GM12864 (cell line): ENCODE measurements around the gene TMEM213.

Experiments
- DNase-seq: peaks from one replicate; pipeline ENCODE4 v3.0.0-alpha.2; 2011; ENCODE audit warnings: low read depth
- H3K4me3 ChIP-seq: 2 replicates; pipeline ENCODE4 v1.5.1; 2011; ENCODE audit warnings: mild to moderate bottlenecking, low read depth, low read length, control low read depth
- TF ChIP-seq, protein P1 (sequence below): IDR thresholded peaks from 2 replicates; pipeline ENCODE4 v1.5.1; 2011; ENCODE audit warnings: low read depth, mild to moderate bottlenecking, moderate library complexity, low read length, control low read depth, inconsistent platforms; ENCODE audit errors: missing control alignments

TMEM213 gene

DNA sequence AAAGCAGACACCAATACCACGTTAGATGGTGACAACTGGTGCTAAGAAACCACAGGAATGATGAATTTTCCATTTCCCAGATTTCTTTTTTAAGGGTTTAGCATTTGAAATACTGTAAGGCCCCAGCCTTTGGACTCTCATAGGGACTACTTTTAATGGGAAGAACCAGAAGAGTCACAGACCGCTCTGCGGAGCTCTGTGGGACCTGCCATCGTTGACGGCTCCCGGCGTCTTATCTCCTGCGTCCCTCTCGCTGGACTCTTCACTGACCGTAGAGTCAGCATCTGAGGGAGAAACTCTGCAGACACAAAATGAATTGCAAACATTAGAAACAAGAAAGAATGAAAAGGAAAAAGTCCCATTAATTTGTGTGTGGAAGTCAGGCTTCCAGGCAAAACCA lies 81.6 kb downstream of the TMEM213 start:
- no peak for DNase-seq
- no peak overlapping the region for H3K4me3 ChIP-seq
- TF ChIP-seq, protein P1, sequence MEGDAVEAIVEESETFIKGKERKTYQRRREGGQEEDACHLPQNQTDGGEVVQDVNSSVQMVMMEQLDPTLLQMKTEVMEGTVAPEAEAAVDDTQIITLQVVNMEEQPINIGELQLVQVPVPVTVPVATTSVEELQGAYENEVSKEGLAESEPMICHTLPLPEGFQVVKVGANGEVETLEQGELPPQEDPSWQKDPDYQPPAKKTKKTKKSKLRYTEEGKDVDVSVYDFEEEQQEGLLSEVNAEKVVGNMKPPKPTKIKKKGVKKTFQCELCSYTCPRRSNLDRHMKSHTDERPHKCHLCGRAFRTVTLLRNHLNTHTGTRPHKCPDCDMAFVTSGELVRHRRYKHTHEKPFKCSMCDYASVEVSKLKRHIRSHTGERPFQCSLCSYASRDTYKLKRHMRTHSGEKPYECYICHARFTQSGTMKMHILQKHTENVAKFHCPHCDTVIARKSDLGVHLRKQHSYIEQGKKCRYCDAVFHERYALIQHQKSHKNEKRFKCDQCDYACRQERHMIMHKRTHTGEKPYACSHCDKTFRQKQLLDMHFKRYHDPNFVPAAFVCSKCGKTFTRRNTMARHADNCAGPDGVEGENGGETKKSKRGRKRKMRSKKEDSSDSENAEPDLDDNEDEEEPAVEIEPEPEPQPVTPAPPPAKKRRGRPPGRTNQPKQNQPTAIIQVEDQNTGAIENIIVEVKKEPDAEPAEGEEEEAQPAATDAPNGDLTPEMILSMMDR = no peak

DNA sequence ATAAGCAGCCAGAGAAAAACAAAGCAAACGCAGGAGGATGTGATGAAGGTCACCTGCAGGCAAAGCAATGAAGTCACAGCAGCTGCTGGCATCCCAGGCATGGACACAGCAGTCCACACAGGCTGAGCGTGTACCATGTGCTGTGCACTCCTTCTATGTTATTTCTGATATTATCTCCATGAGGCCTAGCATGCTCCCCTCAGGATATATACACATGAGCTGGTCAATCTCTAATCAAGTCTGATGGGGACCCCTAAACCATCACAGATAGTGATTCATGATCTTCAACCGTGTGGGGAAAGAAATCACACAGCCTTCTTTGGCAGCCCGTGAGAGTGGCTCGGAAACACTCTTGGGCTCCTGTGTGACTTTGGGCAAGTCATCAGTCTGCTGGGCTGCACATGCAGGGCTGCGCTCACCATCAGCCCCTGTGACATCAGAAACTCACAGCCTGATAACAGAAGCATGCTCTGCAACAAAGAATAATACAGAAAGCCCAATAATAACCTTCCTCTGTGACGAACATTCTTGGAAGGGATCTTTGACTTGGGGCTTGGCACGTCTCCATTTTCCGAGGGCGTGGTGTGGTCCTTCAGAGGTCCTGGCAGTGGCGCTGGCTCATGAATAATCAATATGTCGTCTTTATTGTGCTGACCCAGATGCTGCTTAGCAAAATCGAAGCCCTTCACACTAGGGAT lies 83.2 kb downstream of the TMEM213 start:
- TF ChIP-seq, protein P1 = no peak
- no peak for DNase-seq
- H3K4me3 ChIP-seq = no peak overlapping the region

DNA sequence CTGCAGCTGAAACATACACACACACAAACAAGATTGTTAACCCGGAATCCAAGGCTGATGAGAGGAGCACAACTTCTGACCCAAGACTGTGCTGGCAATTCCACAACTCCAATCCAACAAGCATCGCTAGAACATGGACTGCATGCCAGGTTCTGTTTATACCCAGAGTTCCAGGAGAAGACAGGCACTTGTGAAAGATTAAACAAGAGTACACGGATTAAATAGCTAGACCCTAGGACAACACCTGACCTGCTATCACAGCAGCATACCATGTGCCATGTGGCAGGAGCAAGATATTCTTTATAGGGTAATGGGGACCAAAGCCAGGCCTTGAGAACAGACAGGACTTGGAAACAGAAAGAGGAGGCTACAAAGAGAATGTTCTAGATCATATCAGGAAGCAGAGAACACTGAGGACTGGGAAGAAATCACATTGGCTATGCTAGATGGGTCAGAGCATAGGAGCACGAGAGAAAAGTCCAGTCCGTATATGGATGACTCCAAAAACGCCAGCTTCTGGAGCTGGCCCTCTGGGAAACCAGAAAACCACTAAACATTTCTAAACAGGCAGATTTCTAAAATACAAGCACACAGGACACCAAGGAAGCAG lies 83.9 kb downstream of the TMEM213 start:
- TF ChIP-seq, protein P1 = no peak
- H3K4me3 ChIP-seq = no peak overlapping the region
- DNase-seq = no peak

DNA sequence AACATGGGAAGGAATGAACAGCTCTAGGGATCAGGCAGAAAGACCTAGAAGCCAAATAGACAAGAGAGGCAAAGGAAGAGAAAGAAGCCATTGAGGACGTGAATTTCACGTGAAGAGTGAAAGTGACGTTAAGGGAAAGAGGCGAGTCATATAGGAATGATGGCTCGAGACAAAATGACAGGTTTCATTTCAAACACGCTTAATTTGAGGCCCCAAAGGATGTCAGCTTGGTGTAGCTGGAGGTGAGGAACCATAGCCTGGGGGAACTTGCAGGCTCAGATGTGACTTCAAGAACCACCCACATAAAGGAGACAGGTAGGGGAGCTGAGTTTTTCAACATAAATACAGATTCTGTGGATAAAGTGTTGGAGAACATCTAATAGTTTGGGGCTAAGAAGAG lies 84.5 kb downstream of the TMEM213 start:
- H3K4me3 ChIP-seq = no peak overlapping the region
- TF ChIP-seq, protein P1 = no peak
- DNase-seq = no peak

DNA sequence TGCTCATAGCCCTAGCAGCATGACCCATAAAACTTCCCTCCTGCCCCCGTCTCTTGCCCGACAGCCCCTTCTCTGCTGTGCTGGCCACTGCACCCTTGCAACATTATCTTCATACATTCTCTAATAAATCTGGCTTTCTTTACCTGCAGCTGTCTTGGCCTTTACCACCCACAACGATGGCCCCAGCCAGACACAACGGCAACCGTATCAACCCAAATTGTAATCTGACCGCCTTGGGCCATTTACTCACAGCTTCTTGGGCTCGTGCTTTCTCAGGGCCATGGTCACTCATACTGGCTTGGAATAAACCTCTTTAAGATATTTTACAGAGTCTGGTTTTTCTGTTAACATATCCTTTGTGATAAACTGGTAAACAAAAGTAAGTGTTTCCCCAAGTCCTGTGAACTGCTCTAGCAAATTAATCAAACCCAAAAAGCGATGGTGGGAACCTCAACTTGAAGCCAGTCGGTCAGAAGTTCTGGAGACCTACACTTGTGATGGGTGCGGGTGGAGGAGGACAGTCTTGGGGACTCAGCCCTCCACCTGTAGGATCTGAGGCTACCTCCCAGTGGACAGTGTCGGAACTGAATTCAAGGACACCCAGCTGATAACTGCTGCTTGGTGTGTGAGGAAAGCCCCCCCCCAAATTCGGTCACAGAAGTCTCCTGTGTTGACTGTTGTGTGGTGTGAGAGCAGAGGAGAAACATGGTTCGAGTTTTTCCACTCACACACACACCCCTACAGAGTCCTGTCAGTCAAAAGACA lies 87.8 kb downstream of the TMEM213 start:
- no peak for DNase-seq
- H3K4me3 ChIP-seq = no peak overlapping the region
- TF ChIP-seq, protein P1 = no peak

DNA sequence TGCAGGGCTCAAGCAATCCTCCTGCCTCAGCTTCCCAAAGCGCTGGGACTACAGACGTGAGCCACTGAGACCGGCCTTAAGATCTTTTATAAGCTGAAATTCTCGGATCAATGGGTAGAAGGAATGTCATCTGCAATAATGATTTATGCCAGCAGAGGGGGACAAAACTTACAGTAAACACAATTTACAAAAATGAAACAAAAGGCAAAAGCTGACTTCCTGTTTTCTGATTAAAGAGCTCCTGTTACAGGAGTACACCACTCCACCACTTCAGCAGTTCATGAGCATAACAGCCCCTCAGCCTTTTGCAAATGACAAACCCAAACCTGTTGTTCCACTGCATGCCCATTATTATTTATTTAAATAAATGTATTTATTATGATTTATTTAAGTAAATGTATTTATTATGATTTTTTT lies 88.7 kb downstream of the TMEM213 start:
- H3K4me3 ChIP-seq = no peak overlapping the region
- TF ChIP-seq, protein P1 = peak; percentile 67
- peak; percentile 62 for DNase-seq
